ENCODE data around the gene AGA.

AGA gene

DNA sequence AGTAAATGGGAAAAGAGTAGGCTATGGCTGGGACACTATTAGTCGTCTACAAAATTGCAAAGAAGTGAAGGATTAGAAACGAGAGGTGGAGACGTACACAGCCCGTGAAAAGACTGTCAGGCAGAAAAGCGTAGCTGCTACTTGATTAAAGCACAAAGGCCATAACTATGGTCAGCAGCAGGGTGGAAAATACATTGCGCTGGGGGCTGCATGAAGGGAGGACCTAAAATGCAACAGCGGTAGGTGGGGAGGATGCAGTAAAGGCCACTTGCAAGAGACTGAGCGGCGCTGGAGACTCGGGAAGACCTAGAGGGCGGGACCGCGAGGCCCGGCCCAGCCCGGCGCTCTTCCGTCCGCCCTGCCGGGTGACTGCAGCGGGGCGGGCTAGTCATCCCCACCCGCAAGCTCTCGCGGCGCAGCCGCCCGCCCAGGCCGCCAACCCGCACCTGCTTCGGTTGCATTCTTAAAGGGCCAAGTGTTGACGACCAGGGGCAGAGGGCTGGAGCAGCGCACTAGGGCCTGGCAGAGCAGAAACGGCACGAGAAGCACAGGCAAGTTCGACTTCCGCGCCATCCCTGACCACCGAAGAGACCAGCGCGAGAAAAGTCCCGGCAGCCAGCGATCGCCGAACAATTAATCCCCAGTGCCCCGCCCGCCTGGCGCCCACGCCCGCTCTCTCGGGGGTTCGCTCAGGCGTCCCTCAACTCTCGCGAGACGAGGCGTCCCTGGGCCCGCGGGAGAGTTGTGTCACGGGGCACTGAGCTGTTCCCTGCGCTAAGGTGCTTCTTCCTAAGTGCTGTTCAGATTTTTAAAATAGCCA lies at the start of gene AGA:
AGA (minus strand) TSS at position 635 of the 820 bp plus-strand sequence; CDS start at position 573, 62 bp downstream.
- peak; percentile 90 for DNase-seq

GRCh38 chr4:177492022-177492421 lies 49.8 kb upstream of the AGA start:
- DNase-seq = no peak

DNA sequence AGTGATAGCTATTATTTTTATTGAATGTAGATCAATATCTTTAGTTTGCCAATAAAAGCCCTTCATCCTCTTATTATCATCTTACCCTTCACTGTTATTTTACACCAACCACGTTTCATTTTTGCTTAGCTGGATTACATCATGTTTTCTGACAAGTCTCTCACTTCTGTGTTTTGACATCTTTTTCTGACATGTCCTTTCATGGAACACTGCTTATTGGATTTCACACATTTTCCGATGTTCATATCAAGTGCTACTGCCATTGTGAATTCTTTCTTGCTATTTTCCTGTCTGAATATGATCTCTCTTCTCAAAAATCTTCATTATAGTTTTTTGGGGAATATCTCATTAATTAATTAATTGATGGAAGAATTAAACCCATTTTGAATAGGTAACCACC lies 48.5 kb upstream of the AGA start:
- no peak for DNase-seq

DNA sequence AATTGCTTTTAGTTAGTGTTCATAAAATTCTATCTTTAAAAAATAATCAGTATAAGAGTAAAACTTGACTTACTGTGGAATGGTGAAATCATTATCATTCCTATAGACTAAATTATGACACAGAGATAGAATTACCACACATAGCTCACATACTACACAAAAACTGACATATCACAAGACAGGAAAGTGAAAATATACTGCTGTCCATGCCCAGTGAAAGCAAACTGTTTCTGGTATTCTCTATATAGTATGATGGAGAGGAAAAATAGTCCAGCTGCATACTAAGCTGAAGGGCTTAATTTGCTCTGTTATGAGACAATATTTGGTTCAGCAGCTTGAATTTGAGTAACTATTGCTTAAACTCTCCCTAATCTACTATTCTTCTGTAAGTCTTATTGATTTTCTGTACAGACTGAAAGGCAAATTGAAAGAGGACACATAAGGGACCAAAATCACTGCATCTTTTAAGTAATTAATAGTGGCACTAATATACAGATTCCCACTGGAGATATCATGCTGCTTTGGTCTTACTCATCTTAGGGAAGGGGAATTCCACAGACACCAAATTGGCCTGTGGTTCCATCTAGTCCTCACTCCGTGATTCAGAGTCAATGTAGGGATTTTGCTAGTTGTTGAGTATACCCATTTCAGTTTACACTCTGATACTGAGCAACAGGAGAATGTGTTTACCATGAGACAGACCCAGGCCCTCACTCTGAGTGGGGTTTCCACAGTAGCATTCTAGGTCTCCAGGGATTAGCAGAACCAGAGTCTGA lies 47.4 kb upstream of the AGA start:
- DNase-seq = no peak

DNA sequence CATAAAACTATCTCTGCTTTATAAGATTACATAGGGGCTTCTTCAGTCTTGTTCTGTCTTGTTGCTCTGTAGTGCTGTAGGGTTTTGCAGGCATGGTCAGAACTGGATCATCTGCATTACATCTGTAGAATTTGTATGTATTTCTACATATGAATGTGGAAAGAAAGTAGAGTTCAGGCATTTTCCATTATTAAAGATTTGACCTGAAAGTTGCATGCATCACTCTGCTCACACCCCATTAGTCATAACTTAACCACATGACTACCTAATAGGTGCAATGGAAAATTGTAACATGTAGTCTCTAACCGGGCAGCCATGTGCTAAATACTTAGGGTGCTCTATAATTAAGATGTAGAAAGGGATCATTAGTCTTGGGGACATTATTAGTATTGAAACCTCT lies 45.7 kb upstream of the AGA start:
- no peak for DNase-seq

GRCh38 chr4:177485528-177485927 lies 43.3 kb upstream of the AGA start:
- no peak for DNase-seq

DNA sequence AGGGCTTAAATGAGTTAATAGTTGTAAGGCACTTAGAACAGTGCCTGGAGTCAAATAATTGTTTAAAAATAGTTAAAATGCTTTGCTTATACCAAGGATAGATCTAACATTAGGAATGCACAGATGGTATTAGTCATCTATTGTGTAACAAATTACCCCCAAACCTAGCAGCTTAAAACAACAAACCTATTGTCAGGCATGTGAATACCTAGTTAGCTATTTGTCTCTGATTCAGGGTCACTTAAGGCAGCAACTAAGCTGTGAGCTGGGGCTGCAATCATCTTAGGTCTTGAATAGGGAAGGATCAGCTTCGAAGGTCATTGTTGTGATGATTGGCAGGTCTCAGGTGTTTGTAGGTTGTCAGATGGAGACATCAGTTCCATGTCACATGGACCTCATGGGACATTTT lies 42.4 kb upstream of the AGA start:
- no peak for DNase-seq

DNA sequence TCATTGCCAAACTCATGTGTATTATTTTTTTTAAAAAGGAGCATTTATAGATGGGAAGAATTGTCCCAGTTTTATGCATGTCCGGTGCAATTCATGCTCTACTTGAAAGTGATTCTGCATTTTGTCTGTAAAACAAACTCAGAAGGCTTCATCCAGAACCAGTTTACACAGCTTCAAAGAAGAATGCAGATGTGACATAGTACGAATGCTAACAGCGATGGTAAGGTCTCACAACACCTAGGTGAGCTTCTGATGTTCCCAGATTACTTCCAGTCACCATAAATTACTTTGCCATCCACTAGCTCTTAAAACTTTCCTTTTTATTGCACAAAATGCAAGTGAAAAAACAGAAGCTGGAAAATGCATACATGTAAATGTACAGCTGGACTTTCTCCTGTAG lies 41.5 kb upstream of the AGA start:
- DNase-seq = no peak

DNA sequence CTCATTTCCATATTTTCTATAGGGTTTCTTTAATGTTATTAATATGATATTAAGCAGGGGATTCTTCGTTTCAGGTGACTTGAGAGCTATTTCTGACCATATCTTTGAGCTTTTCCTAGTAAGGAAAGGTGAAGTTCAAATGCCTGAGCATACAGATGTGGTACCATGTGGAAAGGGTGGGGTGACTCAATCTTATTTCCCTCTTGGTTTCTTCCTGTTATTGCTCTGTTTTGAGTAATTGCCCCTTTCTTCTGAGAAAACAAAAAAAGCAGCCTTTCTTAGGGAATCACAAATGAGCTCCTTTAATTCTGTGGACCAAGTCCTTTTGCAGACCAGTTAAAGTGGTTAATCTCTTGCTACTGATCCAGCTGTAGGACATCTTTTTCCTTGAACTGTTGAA lies 41.0 kb upstream of the AGA start:
- DNase-seq = no peak

GRCh38 chr4:177482367-177482766 lies 40.1 kb upstream of the AGA start:
- DNase-seq = no peak

- DNase-seq = no peak
Observed at GRCh38 chr4:177480795-177481194, 38.6 kb upstream of the AGA start.

DNA sequence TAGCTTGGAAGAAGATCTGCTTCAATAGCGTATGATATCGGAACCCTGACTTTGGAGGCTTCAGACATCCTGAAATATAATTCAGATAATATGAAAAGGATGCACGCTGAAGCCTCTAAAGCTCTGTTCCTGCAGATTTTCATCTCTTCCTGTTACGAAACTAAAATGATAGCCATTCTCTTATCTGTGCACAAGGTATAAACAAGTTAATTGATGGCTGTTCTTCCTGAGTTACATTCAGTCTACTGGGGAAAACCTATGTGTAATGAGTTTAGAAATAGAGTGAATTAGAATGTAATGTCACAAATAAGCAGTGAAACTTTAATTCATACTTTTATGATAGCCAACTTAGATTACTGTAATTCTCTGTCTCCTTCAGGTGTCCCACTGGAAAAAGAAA lies 36.8 kb upstream of the AGA start:
- no peak for DNase-seq

GRCh38 chr4:177478496-177478895 lies 36.3 kb upstream of the AGA start:
- no peak for DNase-seq

- no peak for DNase-seq
Observed at GRCh38 chr4:177473991-177474390, 31.8 kb upstream of the AGA start.

- DNase-seq = no peak
Observed at GRCh38 chr4:177464026-177464425, 21.8 kb upstream of the AGA start.

- DNase-seq = no peak
Observed at GRCh38 chr4:177461606-177462005, 19.4 kb upstream of the AGA start.

- DNase-seq = no peak
Observed at GRCh38 chr4:177460460-177460859, 18.2 kb upstream of the AGA start.

- no peak for DNase-seq
Observed at GRCh38 chr4:177455561-177455970, 13.3 kb upstream of the AGA start.

DNA sequence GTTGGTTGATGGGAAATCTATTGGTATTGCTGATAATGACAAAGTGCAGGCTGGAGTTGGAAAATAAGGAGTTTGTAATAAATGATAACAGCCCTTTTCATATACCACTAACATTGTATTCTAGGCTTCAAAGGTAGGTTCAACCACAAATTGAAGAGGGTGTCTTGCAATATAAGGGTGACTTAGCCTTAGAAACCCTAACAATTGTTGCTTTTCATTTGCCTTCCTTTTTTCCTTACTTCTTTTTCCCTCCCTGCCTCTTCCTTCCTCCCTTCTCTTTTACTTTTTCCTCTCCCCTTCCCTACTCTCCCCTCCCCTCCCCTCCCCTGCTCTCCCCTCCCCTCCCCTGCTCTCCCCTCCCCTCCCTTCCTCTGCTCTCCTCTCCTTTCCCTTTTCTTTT lies 10.9 kb upstream of the AGA start:
- DNase-seq = no peak

DNA sequence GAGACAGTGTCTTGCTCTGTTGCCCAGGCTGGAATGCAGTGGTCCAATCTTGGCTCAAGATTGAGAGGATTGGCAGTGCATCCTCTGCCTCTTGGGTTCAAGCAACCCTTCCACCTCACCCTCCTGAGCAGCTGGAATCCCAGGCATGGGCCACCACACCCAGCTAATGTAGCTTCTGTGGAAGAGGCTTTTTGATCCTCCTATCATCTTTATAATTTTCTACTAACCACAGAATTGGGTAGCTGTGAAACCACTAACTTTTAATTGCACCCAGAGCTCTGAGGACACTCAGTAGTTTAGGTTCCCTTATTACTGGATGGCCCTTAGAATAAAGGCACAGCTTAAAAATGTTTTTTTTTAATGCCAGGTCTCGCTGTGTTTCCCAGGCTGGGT lies 8.9 kb upstream of the AGA start:
- DNase-seq = no peak

DNA sequence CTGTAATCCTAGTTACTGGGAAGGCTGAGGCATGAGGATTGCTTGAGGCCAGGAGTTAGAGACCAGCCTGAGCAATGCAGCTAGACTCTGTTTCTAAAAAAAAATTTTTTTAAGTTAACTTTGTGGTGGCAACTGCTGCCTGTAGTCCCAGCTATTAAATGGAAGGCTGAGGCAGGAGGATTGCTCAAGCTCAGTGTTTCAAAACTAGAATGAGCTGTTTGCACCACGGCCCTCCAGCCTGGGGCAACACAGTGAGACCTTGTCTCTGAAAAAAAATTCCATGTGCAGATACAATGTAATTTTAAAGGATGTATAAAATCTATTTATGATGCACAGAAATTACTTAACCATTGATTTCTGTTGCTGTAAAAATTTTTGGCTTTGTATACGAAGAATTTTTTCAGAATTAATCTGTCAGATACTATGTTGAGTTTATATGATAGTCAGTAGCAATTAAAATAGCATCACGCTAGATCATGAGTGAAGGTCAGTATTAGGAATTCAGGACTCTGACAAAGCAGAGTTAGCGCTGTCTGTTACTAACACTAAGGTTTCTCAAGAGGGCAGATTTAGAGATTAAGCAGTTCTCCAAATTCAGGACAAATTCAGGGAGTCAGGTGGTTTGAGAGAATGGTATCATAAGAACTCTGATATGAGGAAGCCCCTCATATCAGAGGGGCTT lies 8.3 kb upstream of the AGA start:
- DNase-seq = no peak

DNA sequence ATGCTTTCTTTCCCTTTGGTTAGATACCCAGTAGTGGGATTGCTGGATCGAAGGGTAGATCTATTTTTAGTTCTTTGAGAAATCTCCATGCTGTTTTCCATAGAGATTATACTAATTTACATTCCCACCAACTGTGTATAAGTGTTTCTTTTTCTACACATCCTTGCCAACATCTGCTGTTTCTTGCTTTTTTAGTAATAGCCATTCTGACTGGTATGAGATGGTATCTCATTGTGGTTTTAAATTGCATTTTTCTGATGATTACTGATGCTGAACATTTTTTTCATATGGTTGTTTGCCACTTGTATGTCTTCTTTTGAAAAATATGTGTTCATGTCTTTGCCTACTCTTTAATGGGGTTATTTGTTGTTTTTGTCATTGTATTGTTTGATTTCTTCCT lies 6.6 kb upstream of the AGA start:
- peak; percentile 0 for DNase-seq

- no peak for DNase-seq
Observed at GRCh38 chr4:177447417-177448004, 5.3 kb upstream of the AGA start.
